HG03175 (cell line): Measurements from ENCODE around the gene UGT2B17.

Experiments used
- ATAC-seq: cut with Tn5 transposase; IDR thresholded peaks from one replicate; pipeline ENCODE4 v1.9.1; 2021; ENCODE audit warnings: mild to moderate bottlenecking, moderate library complexity; ENCODE audit not compliant: unreplicated experiment

The UGT2B17 gene

DNA sequence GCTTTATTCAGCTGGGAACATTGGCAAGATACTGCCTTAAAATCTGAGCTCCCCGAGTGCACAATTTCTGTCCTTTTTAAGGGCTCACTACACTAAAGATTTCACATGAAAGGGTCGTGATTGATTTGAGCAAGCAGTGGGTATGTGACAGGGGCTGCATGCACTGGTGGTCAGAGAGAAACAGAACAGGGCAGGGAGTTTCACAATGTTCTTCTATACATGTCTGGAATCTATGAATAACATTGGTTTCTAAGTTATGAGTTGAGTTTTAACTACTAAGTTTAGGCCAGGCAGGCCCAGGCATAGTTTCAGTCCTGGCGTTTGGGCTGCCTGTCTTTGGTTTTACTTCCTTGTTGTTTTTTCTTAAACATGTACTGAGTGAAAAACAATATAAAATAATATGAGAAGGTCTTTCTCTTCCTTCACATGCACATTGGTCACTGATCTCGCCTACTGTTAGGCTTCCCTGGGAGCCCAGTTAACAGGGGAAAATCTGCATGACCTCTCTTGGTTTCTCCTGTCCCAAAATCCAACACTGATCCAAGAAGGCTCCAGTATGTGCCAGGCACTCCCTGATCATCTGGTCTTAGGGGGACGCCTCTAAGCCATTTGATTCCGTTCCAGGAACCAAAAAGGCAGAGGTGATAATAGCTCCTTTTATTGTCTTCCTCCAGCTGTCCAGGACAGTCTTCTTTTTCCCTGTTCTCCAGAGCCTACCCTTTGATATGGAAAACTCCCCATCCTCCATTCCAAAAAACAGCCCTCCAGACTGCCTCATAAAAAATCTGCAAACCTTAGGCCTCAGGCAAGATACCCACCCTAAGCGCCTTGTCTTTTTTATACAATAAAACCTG lies at the start of gene UGT2B17:
UGT2B17 (minus strand) TSS at position 51 of the 854 bp plus-strand sequence. CDS start 7,838 bp downstream, outside the sequence.
- peak; percentile 81 for ATAC-seq

DNA sequence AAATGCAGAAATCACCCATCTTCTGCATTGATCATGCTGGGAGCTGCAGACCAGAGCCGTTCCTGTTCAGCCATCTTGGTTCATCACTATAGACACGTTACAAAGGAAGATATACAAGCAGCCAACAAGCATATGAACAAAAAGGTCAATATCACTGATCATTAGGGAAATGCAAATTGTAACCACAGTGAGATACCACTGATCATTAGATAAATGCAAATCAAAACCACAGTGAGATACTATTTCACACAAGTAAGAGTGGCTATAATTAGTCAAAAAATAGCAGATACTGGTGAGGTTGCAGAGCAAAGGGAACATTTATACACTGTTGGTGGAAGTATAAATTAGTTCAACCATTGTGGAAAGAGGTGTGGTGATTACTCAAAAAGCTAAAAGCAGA lies 46.6 kb upstream of the UGT2B17 start:
- ATAC-seq = peak; percentile 93

DNA sequence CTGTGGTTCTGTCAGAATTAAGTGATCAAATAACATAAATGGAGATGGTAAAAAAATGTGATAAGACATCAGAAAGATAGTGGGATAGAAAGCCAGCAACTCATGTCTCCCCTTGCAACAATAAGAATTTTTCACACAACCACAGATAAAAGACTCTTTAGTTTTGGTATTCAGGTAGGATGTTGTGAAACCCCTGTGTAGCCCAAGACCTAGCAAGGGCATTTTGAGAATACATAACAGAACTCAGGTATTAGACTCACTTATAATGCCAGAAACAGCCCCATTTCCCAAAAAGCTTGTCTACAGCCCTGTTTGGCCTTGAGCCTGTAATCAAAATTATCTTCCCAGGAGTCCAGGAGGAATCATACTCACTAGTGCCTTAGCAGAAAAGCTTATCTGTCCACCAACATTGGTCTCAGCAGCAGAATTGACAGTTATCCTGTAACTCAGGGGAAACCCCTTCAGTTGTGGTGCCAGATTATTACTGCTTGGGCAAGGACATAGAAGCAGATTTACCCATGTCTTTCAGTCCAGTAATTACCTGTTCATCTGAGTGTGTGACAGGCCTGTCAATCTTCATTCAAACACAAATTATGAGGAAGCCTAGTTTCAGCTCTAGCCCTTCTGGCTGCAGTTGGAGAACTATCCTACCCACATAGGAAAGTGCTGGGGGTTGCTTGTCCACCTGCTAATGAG lies 41.0 kb upstream of the UGT2B17 start:
- peak; percentile 81 for ATAC-seq

DNA sequence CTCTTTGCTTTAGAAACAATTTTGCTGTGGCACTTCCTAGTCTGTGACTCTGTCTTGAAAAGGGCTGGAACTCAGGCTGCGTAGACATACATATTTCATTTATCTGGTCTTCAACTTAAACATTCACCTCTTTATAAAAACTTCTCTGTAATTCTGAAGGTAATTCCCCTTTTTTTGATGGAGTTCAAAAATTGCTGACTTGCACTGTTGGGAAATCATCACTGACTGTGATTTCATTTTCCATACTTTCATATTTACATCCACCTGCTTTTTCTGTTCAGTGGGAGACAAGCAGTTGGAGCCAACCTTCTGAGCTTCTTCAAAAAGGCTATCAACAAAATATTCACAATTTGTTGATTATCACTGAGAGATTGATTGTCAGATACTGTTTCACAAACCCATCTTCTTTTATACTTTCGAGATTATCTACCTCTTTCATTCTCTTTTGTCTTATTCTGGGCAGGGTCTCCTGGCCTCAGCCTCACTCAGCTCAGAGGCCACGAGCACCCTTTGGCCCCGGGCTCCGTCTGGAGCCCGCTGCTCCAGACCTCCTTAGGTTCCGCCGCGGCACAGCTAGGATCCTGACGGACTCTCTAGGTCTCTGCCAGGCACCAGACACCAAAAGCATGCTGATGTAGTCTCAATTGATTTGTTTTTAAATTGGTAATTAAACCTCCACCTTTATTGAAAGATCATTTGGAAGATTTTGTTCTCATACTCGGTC lies 39.7 kb upstream of the UGT2B17 start:
- ATAC-seq = no peak

GRCh38 chr4:68613752-68614151 lies 37.6 kb upstream of the UGT2B17 start:
- no peak for ATAC-seq

DNA sequence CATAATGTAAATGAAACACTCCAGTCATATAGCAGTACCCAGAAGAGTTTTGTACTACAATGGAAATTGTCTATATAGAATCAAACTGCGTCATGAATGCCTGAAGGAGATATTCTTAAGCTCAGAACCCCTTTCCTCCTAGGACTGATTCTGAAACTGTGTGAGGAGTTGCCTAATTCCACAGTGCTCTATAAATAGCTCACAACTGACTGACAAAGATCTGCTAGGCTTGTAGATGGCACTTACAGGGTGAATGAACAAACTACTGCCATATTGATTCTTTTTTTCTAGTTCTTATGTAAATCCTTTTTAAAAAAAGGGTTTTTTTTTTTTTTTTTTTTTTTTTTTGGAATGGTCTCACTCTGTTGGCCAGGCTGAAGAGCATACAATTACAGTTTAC lies 30.1 kb upstream of the UGT2B17 start:
- ATAC-seq = no peak

DNA sequence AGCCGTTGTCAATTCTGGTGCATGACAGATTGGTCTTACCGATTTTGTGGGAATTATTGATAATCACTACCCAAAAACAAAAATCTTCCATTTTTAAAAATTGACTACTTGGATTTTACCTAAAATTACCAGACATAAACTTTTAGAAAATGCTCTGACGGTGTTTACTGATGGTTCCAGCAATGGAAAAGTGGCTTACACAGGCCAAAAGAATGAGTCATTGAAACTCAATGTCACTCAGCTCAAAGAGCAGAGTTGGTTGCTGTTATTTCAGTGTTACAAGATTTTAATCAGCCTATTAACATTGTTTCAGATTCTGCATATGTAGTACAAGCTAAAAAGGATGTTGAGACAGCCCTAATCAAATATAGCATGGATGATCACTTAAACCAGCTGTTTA lies 23.0 kb upstream of the UGT2B17 start:
- ATAC-seq = no peak

GRCh38 chr4:68597482-68597881 lies 21.4 kb upstream of the UGT2B17 start:
- ATAC-seq = no peak

DNA sequence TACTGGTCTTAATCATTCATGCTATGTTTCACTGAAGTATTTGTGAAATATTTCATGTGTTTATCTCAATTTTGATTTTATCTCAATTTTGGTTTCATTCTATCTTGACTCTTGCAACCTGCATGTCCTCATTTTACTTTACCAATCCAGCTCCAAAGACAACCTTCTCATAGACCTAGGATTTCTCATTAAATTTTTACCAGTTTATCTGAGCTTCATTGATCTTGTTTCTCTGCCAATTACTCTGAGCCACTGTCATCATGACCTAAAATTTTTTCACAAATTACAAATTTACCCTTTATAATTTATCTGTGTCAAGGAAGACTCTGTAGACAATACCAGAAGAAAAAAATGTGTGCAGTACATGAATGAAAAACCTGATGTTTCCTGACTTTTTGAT lies 18.6 kb upstream of the UGT2B17 start:
- ATAC-seq = no peak

DNA sequence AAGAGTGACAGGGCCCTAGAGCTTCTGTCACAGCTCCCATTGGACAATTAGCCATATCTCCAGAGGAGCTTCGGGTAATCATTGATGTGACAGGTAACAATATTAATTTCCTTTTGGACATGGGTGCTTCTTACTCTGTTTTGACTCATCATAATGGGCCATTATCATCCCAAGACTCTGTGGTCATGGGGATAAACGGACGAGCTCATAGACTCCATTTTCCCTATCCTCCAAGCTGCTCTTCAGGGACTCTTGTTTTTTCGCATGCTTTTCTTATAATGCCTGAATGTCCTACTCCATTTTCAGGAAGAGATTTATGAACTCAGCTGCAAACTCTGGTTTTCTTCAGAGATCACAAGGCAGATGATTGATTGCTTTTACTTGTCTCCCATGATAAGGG lies 17.0 kb upstream of the UGT2B17 start:
- ATAC-seq = no peak

- ATAC-seq = peak; percentile 71
Measured at GRCh38 chr4:68592673-68593072, 16.6 kb upstream of the UGT2B17 start.

DNA sequence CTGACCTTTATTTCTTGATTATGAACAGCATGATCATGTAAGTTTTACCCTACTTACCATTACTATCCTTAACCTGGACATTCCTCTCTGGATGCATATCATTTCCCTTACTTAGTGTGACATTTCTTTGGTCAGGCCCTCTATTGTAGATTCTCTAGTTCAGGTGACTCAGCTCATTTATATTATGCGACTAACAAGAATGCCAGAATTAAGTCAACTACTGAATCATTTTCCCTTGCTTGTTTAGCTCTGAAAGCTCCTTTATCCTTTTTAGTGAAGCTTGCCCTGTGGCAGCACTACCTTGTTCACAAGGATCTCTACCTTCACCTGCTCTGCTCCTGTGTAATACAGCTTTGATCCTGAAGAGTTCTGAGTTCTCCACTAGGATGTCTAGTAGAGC lies 15.1 kb upstream of the UGT2B17 start:
- ATAC-seq = no peak

- ATAC-seq = no peak
Measured at GRCh38 chr4:68589790-68590189, 13.7 kb upstream of the UGT2B17 start.

- ATAC-seq = no peak
Measured at GRCh38 chr4:68582339-68582717, 6.2 kb upstream of the UGT2B17 start.

- no peak for ATAC-seq
Measured at GRCh38 chr4:68581383-68582338, 5.5 kb upstream of the UGT2B17 start.

- no peak for ATAC-seq
Measured at GRCh38 chr4:68577590-68577989, 1.5 kb upstream of the UGT2B17 start.

DNA sequence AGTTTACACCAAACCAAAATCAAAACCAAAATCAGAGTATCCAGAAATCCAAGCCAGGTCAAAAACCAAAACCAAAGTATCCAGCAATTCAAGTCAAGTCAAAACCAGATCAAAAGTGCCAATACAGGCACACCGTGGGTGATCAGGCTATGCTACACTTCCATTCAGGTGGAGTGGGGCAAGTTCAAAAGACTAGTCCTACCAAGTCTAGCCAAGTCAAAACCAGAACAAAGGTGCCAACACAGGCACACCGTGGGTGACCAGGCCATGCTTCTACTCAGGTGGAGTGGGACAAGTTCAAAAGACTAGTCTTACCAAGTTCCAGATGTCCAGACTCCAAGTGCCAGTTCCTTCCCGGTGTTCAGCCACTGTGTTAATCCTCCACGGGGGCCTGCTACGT lies 486 bp downstream of the UGT2B17 start:
- peak; percentile 26 for ATAC-seq

GRCh38 chr4:68575081-68575480 lies 1.0 kb downstream of the UGT2B17 start:
- no peak for ATAC-seq

- ATAC-seq = no peak
Measured at GRCh38 chr4:68572653-68573170, 3.4 kb downstream of the UGT2B17 start.

- ATAC-seq = peak; percentile 54
Measured at GRCh38 chr4:68570122-68570507, 6.0 kb downstream of the UGT2B17 start.
